ENCODE results near the gene SAMD1.
"Not testable (repeated sequence)": the region's sequence is repeated elsewhere in the genome, so short reads cannot be mapped to it uniquely, and the experiment has no call there.

Gene SAMD1

GRCh38 chr19:14042659-14043608 is 47.6 kb downstream of the SAMD1 start:
- peak overlapping the region; percentile 26 for H3K27ac ChIP-seq
- TF ChIP-seq CTCF (conservative IDR thresholded peaks at IDR 0.05; ENCODE audit: low read depth): peak; percentile 53
- peak; percentile 53 for DNase-seq (ENCODE audit: low spot score)
- CTCF ChIA-PET: interaction anchor here (0.6 to 1.1 kb wide), 3 partner anchors 14 to 71 kb away, joined by 3 to 6 read pairs (median 4); no protein-coding TSS in a partner anchor
- POLR2A ChIA-PET (ENCODE audit: low non-redundant PET): not testable (repeated sequence)

GRCh38 chr19:14039181-14039580 is 51.4 kb downstream of the SAMD1 start:
- CTCF ChIA-PET: interaction anchor here (1.0 kb wide), 1 partner anchor 8 kb away, joined by 8 read pairs; the partner anchor contains the start of gene IL27RA
- TF ChIP-seq CTCF (conservative IDR thresholded peaks at IDR 0.05; ENCODE audit: low read depth): no peak
- DNase-seq (ENCODE audit: low spot score): no peak
- POLR2A ChIA-PET (ENCODE audit: low non-redundant PET): no interaction called here
- no peak overlapping the region for H3K27ac ChIP-seq

Measured in RWPE1 (cell line).